ENCODE measurements around the gene CCDC97.

CCDC97 gene

GRCh38 chr19:41274802-41275201 is 35.2 kb upstream of the CCDC97 start:
- Histone ChIP-seq H3K36me3 (ENCODE audit: control insufficient read depth in 2 of 2, insufficient read depth in 1 of 2, low read length in 2 of 2) (peaks cover 99 to 100% of the 10 kb centered on the region in 2 experiments), H3K27ac (ENCODE audit: extremely low read depth, low read depth, low read length) (no peak overlapping the region), H3K4me1 (ENCODE audit: control insufficient read depth, insufficient read depth, low read length) (no peaks in the 10 kb centered on the region), H3K9me3 (ENCODE audit: control insufficient read depth, insufficient read depth, low read depth, low read length) (no peaks in the 10 kb centered on the region), H3K4me3 (ENCODE audit: low read depth, low read length) (no peak overlapping the region)
- POLR2A ChIA-PET: interaction anchor here (1.0 kb wide), 1 partner anchor 11 kb away, joined by 3 read pairs; the partner anchor contains the start of gene HNRNPUL1
- TF ChIP-seq ZNF707 (tag by site-specific recombination; IDR thresholded peaks at IDR 0.05): no peak
- TF ChIP-seq ZNF184 (tag by site-specific recombination; IDR thresholded peaks at IDR 0.05): no peak
- TF ChIP-seq HOXD13 (CRISPR knock-in tag; IDR thresholded peaks at IDR 0.05; ENCODE audit: borderline replicate concordance): no peak
- TF ChIP-seq ZNF146 (tag by site-specific recombination; IDR thresholded peaks at IDR 0.05): no peak
- no peak for TF ChIP-seq ZNF148 (tag by site-specific recombination; IDR thresholded peaks at IDR 0.05; ENCODE audit: borderline replicate concordance)
- CTCF ChIA-PET: interaction anchor here (1.7 to 2.6 kb wide), 2 partner anchors 12 to 34 kb away, joined by 4 to 9 read pairs; no protein-coding TSS in a partner anchor

- Histone ChIP-seq H3K4me3 (ENCODE audit: low read depth, low read length) (no peak overlapping the region), H3K9me3 (ENCODE audit: control insufficient read depth, insufficient read depth, low read depth, low read length) (no peaks in the 10 kb centered on the region), H3K27ac (ENCODE audit: extremely low read depth, low read depth, low read length) (no peak overlapping the region), H3K36me3 (ENCODE audit: control insufficient read depth in 2 of 2, insufficient read depth in 1 of 2, low read length in 2 of 2) (peaks cover 100% of the 10 kb centered on the region in 2 experiments), H3K4me1 (ENCODE audit: control insufficient read depth, insufficient read depth, low read length) (no peaks in the 10 kb centered on the region)
- CTCF ChIA-PET: interaction anchor here (0.6 to 2.3 kb wide), 3 partner anchors 32 to 322 kb away, joined by 3 to 11 read pairs (median 3); no protein-coding TSS in a partner anchor
- TF ChIP-seq ZNF623 (tag by site-specific recombination; IDR thresholded peaks at IDR 0.05) (no peak), ZNF626 (tag by site-specific recombination; IDR thresholded peaks at IDR 0.05) (no peak), ZNF394 (tag by site-specific recombination; IDR thresholded peaks at IDR 0.05; ENCODE audit: borderline replicate concordance) (no peak), ZNF19 (tag by site-specific recombination; IDR thresholded peaks at IDR 0.05; ENCODE audit: low read depth) (no peak), ZNF777 (tag by site-specific recombination; IDR thresholded peaks at IDR 0.05; ENCODE audit: borderline replicate concordance) (no peak), ZNF600 (tag by site-specific recombination; IDR thresholded peaks at IDR 0.05) (no peak), HOXD13 (CRISPR knock-in tag; IDR thresholded peaks at IDR 0.05; ENCODE audit: borderline replicate concordance) (no peak), ZIC2 (tag by site-specific recombination; IDR thresholded peaks at IDR 0.05) (no peak), ZNF18 (tag by site-specific recombination; IDR thresholded peaks at IDR 0.05) (no peak), GFI1B (tag by site-specific recombination; IDR thresholded peaks at IDR 0.05) (no peak), TSHZ1 (tag by site-specific recombination; IDR thresholded peaks at IDR 0.05; ENCODE audit: borderline replicate concordance) (no peak), ZNF488 (tag by site-specific recombination; IDR thresholded peaks at IDR 0.05) (no peak), ZSCAN23 (tag by site-specific recombination; IDR thresholded peaks at IDR 0.05) (no peak)
- POLR2A ChIA-PET: interaction anchor here (1.0 to 2.7 kb wide), 4 partner anchors 12 to 34 kb away, joined by 3 to 6 read pairs (median 4); partner anchors contain the start of genes CCDC97 and HNRNPUL1
Observed at GRCh38 chr19:41276231-41276630, 33.7 kb upstream of the CCDC97 start.
